ENCODE data around the gene ZNF79.

DNA sequence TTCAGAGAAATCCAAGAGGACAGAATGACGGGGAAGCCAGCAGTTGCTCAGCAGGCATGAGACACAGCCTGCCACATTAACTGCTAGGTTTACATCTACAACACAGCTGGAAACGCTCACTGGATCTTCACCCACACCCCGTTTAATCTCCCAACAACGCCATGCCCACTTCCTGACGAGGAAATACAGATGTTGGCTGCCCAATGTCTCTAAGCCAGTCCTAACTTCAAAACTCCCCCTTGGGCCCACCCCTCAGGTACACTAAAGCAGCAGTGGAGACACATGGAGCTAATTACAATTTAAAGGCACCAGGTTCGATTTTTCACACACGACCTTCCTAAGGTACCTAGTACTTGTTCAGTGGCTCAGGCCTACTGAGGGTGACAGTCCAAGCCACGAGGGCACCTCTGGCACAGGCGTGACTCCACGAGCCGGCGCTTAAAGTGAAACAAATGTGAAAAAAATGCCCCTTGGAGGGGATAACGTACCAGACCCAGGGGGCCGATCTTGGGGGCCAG is 26.1 kb downstream of the ZNF79 start:
- no peak for TF ChIP-seq POLR2A (IDR thresholded peaks at IDR 0.05; ENCODE audit: low read length)
- TF ChIP-seq GATA1 (IDR thresholded peaks at IDR 0.05; ENCODE audit: low read depth, low read length) = no peak
